HG03097 (cell line): ENCODE data around the gene MTCL1.

ENCODE experiments used
- ATAC-seq: cut with Tn5 transposase; IDR thresholded peaks from one replicate; pipeline ENCODE4 v1.9.1; 2021; ENCODE audit not compliant: unreplicated experiment, low FRiP score

Gene MTCL1

DNA sequence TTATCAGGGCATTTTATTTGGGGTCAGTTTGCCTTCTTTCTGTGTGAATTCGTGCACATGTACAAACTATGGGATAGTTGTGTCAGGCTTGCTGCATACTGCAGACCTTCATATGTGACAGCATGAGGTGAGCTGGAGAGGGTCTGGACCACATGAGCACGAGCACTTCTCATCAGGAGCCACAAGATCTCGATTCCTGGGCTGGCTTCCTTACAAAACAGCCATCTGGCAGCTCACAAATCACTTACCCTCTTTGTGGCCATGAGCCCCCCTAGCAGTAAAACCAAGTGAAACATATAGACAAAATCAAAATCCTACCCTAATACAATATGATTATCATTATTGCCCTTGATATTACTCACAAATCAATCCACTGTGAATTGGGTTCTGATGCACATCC, 121.2 kb downstream of the MTCL1 start:
- no peak for ATAC-seq

GRCh38 chr18:8826971-8827370, 121.6 kb downstream of the MTCL1 start:
- no peak for ATAC-seq

GRCh38 chr18:8828300-8828699, 122.9 kb downstream of the MTCL1 start:
- ATAC-seq = no peak

GRCh38 chr18:8828798-8829197, 123.4 kb downstream of the MTCL1 start:
- no peak for ATAC-seq

GRCh38 chr18:8830067-8831060, 125.0 kb downstream of the MTCL1 start:
- ATAC-seq = no peak

DNA sequence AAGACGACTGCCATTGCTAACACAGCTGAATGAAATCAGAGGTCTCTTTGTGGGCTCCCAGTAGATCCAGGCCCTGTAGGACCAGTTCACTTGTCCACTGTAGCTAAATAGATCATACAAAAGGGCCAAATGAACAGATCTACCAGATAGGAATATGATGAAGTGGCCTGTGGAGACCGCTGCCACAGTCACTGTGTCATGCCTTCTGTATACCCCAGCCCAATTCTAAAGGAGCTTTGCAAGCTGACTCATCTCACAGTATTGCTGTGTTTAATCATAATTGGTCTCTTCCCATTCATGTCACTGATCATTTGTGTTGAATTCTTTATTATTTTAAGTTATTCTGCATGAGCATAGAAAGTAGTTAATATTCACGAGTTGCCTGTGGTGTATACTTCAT, 125.8 kb downstream of the MTCL1 start:
- ATAC-seq = no peak

- ATAC-seq = no peak
Observed at GRCh38 chr18:8831531-8831930, 126.2 kb downstream of the MTCL1 start.

DNA sequence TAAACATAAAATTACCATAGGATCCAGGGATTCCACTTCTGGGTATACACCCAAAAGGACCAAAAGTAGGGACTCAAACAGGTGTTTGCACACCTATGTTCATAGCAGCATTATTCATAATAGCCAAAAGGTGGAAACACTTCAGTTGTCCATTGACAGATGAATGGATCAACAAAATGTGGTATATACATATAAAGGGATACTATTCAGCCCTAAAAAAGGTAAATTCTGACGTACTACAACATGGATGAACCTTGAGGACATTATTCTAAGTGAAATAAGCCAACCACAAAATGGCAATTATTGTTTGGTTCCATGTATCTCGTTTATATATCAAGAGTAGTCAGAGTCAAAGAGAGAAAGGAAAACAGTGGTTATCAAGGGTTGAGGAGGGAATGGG, 128.1 kb downstream of the MTCL1 start:
- ATAC-seq = no peak

DNA sequence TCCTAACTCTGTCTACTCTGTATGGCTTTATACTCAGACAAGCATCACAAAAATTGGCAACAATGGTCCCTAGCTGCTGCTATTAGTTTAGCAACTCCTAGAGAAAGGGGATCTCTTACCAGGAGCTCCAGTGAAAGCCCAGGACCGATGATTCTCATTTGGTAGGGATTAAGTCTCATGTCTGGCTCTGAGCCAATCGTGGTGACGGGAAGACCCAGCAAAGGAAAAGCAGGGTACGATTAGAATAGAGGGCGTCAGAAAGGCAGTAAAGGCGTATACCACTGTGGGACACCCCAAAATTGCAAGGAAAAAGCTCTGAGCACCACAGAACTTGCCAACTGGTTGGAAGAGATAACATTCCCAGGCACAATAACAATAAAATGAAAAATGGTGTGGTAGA, 129.5 kb downstream of the MTCL1 start:
- no peak for ATAC-seq

DNA sequence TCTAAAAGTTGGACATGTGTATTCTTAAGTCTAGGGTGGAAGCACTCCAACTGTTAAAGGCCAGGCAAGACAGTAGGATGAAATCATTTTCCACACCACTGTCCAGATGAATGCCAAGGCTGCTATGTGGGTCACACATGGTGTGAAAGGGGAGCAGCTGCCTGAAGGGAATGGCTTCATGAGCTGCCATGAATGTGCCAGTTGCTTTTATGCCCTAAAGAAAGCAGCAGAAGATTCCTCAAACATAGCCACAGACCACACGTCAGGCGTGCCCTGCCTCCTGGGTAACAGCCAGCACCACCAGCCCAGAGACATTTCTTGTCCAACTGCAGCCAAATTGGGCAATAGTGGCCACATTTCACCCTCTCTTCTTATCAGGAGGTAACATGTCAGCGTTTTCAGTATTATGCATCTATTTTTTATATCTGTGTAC, 130.2 kb downstream of the MTCL1 start:
- ATAC-seq = no peak

DNA sequence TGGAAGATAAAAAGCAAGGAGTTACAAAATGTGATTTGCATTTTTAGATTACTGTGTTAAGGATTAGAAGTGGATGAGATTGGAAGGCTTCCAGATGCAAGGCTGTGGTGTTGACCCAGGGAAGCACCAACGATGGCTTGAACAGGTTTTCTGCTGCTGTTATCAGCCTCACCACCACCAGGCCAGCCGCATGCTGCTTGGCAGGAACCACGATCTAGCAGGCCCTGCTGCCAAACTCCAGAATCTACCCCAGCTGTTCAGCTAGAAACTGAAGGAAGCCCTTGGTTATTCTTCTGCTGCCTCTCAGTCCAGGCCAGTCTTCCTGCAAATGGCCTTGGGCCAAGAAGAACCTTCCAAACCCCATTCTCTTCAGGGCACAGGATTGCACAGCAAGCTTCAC, 133.9 kb downstream of the MTCL1 start:
- ATAC-seq = no peak

DNA sequence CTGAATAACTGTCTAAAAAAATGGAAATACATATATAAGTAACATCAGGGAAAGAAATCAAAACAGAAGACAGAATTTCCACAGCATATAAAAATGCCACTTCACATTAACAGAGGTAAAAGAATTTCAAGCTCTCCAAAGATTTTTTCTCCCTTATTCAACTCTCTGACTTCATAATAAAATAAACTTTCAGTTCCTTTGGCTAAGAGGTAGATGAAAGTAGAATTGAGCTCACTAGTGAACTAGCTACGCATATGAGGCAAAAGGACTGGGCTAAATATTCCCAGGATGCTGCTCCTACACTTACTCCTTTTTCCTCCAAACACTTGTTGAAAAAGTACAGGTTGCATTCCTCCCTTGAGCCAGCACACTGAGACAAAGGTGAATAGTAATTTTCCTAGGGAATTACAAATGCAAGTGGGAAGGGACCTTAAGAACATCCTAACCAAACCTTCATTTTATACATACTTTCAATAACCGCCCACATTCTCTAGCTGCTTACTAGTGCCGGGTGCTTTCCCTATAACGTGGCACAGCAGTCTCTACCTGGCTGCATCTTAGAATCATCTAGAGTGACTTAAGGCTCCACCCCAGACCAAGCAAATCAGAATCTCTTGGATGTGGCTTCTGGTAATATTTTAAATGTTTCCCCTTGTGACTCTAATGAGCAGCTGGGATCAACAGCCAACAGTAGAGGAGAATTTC, 136.6 kb downstream of the MTCL1 start:
- ATAC-seq = no peak

- no peak for ATAC-seq
Observed at GRCh38 chr18:8842506-8842905, 137.2 kb downstream of the MTCL1 start.

DNA sequence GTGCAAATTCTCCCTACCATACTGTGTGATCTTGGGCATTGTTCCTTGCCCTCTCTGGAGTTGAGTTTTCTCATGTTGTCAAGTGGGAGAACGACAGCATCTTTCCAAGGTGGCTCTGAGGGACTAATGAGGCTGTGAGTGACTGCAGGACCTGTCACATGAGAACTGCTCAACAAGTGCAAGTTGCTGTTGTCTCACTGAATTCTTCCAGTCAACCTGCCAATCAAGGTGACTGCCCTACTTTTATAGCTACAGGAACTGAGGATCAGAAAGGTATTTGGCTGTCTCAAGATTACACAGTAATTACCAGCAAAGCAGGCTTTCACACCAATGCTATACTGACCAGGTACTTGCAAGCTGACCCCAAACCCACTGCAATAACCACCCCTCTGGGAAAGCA, 137.6 kb downstream of the MTCL1 start:
- no peak for ATAC-seq

DNA sequence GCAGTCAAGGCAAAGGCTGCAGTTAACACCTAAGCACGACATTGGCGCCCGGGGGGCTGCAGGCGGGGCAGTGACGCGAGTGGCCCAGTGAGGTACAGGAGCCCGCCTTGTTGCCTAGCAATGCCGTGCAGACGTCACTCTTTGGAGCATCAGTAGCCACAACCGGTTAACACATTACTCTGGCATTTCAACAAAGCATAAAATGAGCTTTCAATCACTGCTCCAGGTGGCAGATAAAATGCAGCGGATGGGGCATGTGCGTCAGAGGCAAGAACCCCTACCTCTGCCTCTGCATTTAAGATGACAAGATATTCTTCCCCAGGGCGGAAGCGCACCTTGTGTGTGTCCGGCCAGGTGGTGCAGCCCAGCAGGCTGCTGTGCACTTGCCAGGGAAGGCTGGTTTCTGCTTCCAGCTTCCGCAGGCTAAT, 139.4 kb downstream of the MTCL1 start:
- no peak for ATAC-seq

- no peak for ATAC-seq
Observed at GRCh38 chr18:8845506-8845905, 140.2 kb downstream of the MTCL1 start.

DNA sequence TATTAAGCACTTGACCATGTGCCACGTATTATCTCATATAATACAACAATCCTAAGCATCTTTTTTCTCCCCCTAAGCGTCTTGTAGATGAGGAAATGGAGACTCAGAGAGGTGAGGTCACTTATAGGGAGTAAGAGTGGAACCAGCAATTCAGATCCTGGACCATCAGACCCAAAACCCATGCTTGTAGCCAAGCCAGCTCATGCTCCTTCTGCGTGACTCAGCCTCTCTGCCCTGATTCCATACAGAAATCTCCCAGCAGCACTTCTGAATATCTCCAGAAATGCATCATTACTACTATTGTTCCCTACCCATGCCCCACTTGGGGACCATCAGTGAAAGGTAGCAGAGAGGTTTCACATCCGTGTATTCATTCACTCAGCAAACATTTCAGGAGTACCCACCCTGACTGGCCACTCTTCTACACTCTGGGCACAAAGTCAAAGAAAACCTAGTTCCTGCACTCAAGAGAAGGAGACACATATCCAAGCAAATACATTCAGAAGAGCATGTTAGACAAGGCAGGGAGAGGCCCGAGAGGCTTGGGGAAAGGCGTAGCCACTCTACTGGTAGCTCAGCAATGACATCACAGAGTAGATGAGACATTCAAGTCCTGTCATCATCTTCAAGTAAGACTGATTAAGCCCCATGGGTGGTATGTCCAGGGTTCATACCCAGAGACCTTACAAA, 141.9 kb downstream of the MTCL1 start:
- no peak for ATAC-seq

- no peak for ATAC-seq
Observed at GRCh38 chr18:8847900-8848299, 142.5 kb downstream of the MTCL1 start.

- ATAC-seq = no peak
Observed at GRCh38 chr18:8848541-8848940, 143.2 kb downstream of the MTCL1 start.

DNA sequence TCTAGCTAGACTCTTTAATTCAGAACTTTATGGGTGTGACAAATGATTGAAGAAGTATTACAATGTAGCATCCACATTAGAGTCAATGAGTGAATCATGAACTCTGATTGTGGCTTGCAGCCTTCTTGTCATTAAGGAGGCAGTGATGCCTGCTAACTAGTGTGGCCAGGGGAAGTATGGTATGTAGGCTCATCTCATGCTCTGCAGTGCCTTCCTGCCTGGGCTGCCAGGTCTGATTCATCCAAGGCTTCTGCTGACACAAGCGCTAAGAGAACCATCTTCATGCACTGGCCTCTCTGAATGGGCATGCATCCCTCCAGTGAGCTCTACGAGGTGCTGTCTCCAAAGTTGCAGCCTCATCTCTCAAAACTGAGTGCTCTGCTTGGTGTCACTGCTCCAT, 144.3 kb downstream of the MTCL1 start:
- no peak for ATAC-seq

DNA sequence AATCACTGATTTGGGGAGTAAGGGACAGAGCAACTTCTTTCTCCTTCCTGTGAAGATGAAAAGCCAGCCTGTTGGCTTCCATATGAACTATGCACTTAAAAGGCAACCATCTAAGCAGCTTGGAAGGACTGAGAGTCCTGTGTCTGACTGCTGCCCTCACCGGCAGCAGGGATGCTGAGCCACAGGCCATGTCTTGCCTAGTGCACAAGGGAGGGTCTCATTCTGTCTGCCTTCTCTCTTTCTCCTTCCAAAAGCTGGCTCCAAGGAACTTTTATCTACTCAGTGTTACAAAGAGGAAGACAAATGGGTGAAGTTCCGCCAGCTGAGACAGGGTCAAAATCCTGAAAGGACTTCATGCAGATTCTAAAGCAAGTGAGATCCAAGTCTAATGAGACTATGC, 146.3 kb downstream of the MTCL1 start:
- no peak for ATAC-seq
